ENCODE data around the gene TMPRSS3. TPM values are rescaled to one million over a fixed set of nuclear protein-coding genes. Genes with fewer than 3 reads are reported as not detected.
A peak's percentile ranks its signal among the peaks of the same experiment; 100 is the strongest.

Gene TMPRSS3
- total and polyA plus RNA-seq, 9 of the 15 experiments (the other 6 are each of a cell fraction or from before 2014, with no cell fraction given) = 0.07 TPM; not detected in 8

GRCh38 chr21:42401154-42401553 is 5.3 kb upstream of the TMPRSS3 start (continued):
- no peak for TF ChIP-seq E4F1 (CRISPR knock-in tag; IDR thresholded peaks at IDR 0.05; ENCODE audit: borderline replicate concordance)
- peak; percentile 28; the same call in 1 of the 2 replicates for TF ChIP-seq CEBPB (tag; IDR thresholded peaks at IDR 0.05)
- TF ChIP-seq EGR1 (conservative IDR thresholded peaks at IDR 0.05) = no peak

DNA sequence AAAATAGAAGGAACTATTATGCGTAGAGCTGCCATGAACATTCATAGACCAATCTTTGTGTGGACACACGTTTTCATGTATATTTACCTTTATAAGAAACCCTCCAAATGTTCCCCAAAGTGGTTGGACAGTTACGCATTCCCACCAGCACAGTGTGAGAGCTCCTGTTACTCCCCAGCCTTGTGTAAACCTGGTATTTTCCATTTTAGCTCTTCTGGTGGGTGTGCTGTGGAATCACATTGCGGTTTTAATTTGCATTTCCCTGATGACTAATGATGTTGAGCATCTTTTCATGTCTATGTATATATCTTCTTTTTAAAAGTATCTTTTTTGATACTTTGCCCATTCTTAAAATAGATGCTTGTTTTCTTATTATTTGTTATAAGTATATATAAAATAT is 4.7 kb upstream of the TMPRSS3 start:
- ChIA-PET CTCF (ENCODE audit: low intra/inter-chr PET ratio) (no interaction called here), POLR2A (no interaction called here)
- Histone ChIP-seq H3K4me2 (ENCODE audit: insufficient read depth, low read length) (no peak overlapping the region), H4K20me1 (replicated peaks; ENCODE audit: control insufficient read depth, insufficient read depth, low read length) (no peaks in the 10 kb centered on the region), H3K27me3 (ENCODE audit: control insufficient read depth in 2 of 2, insufficient read depth in 2 of 2, low read length in 2 of 2) (no peaks in the 10 kb centered on the region), H3K79me2 (ENCODE audit: control insufficient read depth, insufficient read depth, low read length) (no peaks in the 10 kb centered on the region), H3K4me1 (replicated peaks in 1 of 2; ENCODE audit: control insufficient read depth in 2 of 2, insufficient read depth in 2 of 2, low read length in 2 of 2) (peaks cover 34 to 48% of the 10 kb centered on the region in 2 experiments), H3K9me1 (ENCODE audit: control insufficient read depth, insufficient read depth, low read length) (no peaks in the 10 kb centered on the region), H3K27ac (ENCODE audit: extremely low read depth, low read depth, low read length) (no peak overlapping the region), H3K9me3 (replicated peaks; ENCODE audit: control insufficient read depth, insufficient read depth, low read depth, low read length) (no peaks in the 10 kb centered on the region), H2AFZ (ENCODE audit: low read depth, low read length) (no peak overlapping the region), H3K9ac (ENCODE audit: insufficient read depth in 1 of 2, low read depth in 2 of 2, low read length in 2 of 2) (no peak overlapping the region), H3K4me3 (no peak overlapping the region), H3K36me3 (ENCODE audit: control insufficient read depth, insufficient read depth, low read length) (no peaks in the 10 kb centered on the region)
- intact Hi-C loops (cut with micrococcal nuclease) = no loop called here
- 68% methylated on average over 4 of the region's 4 CpGs for whole genome bisulfite sequencing (ENCODE audit: insufficient coverage, low coverage, missing lambda C conversion rate)
- BruUV-seq (replicated peaks) = no TSS peak
- in situ Hi-C loops (cut with MboI) = no loop called here
- no peak for DNase-seq (ENCODE audit: extremely low read depth in 1 of 4, low spot score in 3 of 4)
- no peak for ATAC-seq
- peak; percentile 46 for FAIRE-seq
- TF ChIP-seq, protein P1, sequence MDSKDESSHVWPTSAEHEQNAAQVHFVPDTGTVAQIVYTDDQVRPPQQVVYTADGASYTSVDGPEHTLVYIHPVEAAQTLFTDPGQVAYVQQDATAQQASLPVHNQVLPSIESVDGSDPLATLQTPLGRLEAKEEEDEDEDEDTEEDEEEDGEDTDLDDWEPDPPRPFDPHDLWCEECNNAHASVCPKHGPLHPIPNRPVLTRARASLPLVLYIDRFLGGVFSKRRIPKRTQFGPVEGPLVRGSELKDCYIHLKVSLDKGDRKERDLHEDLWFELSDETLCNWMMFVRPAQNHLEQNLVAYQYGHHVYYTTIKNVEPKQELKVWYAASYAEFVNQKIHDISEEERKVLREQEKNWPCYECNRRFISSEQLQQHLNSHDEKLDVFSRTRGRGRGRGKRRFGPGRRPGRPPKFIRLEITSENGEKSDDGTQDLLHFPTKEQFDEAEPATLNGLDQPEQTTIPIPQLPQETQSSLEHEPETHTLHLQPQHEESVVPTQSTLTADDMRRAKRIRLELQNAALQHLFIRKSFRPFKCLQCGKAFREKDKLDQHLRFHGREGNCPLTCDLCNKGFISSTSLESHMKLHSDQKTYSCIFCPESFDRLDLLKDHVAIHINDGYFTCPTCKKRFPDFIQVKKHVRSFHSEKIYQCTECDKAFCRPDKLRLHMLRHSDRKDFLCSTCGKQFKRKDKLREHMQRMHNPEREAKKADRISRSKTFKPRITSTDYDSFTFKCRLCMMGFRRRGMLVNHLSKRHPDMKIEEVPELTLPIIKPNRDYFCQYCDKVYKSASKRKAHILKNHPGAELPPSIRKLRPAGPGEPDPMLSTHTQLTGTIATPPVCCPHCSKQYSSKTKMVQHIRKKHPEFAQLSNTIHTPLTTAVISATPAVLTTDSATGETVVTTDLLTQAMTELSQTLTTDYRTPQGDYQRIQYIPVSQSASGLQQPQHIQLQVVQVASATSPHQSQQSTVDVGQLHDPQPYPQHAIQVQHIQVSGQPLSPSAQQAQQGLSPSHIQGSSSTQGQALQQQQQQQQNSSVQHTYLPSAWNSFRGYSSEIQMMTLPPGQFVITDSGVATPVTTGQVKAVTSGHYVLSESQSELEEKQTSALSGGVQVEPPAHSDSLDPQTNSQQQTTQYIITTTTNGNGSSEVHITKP (IDR thresholded peaks at IDR 0.05; ENCODE audit: partially characterized antibody) = peak; percentile 35
- TF ChIP-seq ZNF121 (CRISPR knock-in tag; conservative IDR thresholded peaks at IDR 0.05) (no peak), NR4A1 (CRISPR knock-in tag; IDR thresholded peaks at IDR 0.05) (no peak), NR4A1 (tag; IDR thresholded peaks at IDR 0.05) (no peak), MEF2D (tag; conservative IDR thresholded peaks at IDR 0.05; ENCODE audit: low read depth) (no peak), NFRKB (IDR thresholded peaks at IDR 0.05; ENCODE audit: low read depth) (no peak)
